Activated CD4-positive, alpha-beta T cell treated with anti-CD3 and anti-CD28 coated beads for 48 hours (primary cell): ENCODE measurements around the gene OR8D1.
"Not testable (repeated sequence)": the region's sequence is repeated elsewhere in the genome, so short reads cannot be mapped to it uniquely, and the experiment has no call there.

Experiments used
- DNase-seq: peaks from one replicate; pipeline ENCODE4 v3.0.0-alpha.2; 2020

The OR8D1 gene

GRCh38 chr11:124278261-124278660, 35.5 kb downstream of the OR8D1 start:
- no peak for DNase-seq

GRCh38 chr11:124277804-124278203, 35.9 kb downstream of the OR8D1 start:
- DNase-seq, result no peak

GRCh38 chr11:124277207-124277606, 36.5 kb downstream of the OR8D1 start:
- DNase-seq, result no peak

- no peak for DNase-seq
Measured at GRCh38 chr11:124276081-124276480, 37.7 kb downstream of the OR8D1 start.

GRCh38 chr11:124274000-124274399, 39.7 kb downstream of the OR8D1 start:
- no peak for DNase-seq

DNA sequence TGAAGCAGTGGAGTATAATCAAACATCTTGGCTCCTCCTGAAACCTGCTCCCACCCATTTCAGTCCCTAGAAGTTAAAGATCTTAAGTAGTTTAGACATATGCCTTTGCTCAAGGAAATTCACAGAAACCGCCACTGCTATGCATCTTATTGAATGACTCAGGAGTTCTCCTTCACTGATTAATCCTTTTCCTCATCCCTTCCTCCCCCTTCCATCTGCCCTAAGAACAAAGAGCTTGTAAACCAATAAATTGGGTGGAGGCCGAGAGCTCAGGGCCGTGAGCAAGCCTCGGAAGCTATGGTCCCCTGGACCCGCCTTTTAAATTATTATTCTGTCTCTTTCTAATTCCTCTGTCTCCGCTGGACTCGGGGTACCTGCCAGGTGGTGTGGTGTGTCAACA, 42.9 kb downstream of the OR8D1 start:
- DNase-seq, result not testable (repeated sequence)

- DNase-seq, result not testable (repeated sequence)
Measured at GRCh38 chr11:124265041-124265440, 48.7 kb downstream of the OR8D1 start.

- DNase-seq, result no peak
Measured at GRCh38 chr11:124256076-124256475, 57.7 kb downstream of the OR8D1 start, which contains the start of gene OR8G5. Gene OR8G5, plus strand, starts transcription at chr11:124256376. Its CDS starts 8,556 bp downstream, at chr11:124264932.
